ENCODE data around the gene TSSK3.

- no peak for TF ChIP-seq POLR2A (IDR thresholded peaks at IDR 0.05)
- TF ChIP-seq CTCF (IDR thresholded peaks at IDR 0.05), result no peak
These were observed 25.2 kb upstream of the TSSK3 start for GRCh38 chr1:32336963-32337675.

All from uterus (tissue), 2 donors.